Brain microvascular endothelial cell (primary cell): ENCODE data around the gene GNG7.

ENCODE experiments used
- DNase-seq: peaks from one replicate; pipeline ENCODE4 v3.0.0-alpha.2; 2020
- H3K27ac ChIP-seq: fragments of 250-450 bp; sonication (Bioruptor Pico); 2 replicates; pipeline ENCODE4 v1.5.1; 2020; ENCODE audit warnings: mild to moderate bottlenecking, moderate library complexity
- H3K27me3 ChIP-seq: fragments of 250-450 bp; sonication (Bioruptor Pico); replicated peaks from 2 replicates; pipeline ENCODE4 v1.5.1; 2020; ENCODE audit warnings: mild to moderate bottlenecking
- H3K36me3 ChIP-seq: fragments of 250-450 bp; sonication (Bioruptor Pico); replicated peaks from 2 replicates; pipeline ENCODE4 v1.5.1; 2020; ENCODE audit warnings: mild to moderate bottlenecking
- H3K4me3 ChIP-seq: 2 replicates; pipeline ENCODE4 v1.5.1; 2011; ENCODE audit warnings: low read depth, mild to moderate bottlenecking, control low read depth, low read length, moderate library complexity
- in situ Hi-C: cut with HindIII; loops from 2 replicates; pipeline ENCODE4 v1.10.0; 2017; ENCODE audit warnings: low sequenced_read_pairs, low pct_ligation_motif_present
- TF ChIP-seq, protein P1 (sequence below): IDR thresholded peaks from 2 replicates; pipeline ENCODE4 v1.5.1; 2011; ENCODE audit warnings: low read depth, mild to moderate bottlenecking, moderate library complexity, low read length, control low read depth, inconsistent platforms; ENCODE audit errors: missing control alignments

The GNG7 gene

DNA sequence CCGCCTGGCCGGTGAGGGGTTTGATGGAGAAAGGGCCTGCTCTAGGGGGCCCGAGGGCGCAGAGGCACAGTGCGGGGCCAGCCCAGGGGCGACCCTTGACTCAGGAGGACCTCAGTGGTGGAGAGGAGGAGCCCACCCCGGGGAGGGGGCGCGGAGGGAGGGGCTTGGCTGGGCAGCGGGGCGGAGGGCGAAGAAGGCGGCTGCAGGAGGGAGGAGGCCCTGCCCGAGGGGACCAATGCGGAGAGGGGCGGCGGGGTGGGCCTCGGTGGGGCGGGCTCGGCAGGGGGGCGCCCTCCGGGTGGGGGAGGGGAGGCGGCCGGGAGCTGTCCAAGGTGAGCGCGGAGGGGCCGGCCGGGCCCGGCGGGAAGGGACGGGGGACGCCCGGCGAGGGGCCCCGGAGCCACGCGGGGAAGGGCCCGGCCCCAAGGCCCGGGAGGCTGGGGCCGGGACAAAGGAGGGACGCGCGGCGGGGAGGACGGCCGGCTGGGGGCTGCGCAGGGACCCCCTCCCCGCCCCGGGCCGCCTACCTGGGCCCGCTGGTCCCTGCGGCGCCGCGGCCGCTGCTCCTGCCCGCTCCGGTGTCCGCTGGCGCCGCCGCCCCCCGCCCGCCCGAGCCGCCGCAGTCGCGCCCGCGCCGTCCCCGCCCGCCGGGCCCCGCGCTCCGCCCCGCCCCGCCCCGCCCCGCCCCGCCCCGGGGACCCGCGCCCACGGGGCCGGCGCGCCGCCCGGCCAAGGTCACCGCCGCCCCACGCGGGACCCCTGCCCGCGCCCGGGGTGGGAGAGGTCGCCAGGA lies 18.5 kb upstream of the GNG7 start, which contains the start of gene DIRAS1:
Gene DIRAS1, minus strand, starts transcription at position 596 of the 793 bp plus-strand sequence. CDS start 3,566 bp downstream, outside the sequence.
- H3K36me3 ChIP-seq: no peaks in the 10 kb centered on the region
- peak within 1 kb of the TSS; percentile 15 for H3K4me3 ChIP-seq
- H3K27ac ChIP-seq: no peak within 1 kb of the TSS
- in situ Hi-C loops: no loop called here
- H3K27me3 ChIP-seq: peaks cover 10% of the 10 kb centered on the region
- TF ChIP-seq, protein P1, sequence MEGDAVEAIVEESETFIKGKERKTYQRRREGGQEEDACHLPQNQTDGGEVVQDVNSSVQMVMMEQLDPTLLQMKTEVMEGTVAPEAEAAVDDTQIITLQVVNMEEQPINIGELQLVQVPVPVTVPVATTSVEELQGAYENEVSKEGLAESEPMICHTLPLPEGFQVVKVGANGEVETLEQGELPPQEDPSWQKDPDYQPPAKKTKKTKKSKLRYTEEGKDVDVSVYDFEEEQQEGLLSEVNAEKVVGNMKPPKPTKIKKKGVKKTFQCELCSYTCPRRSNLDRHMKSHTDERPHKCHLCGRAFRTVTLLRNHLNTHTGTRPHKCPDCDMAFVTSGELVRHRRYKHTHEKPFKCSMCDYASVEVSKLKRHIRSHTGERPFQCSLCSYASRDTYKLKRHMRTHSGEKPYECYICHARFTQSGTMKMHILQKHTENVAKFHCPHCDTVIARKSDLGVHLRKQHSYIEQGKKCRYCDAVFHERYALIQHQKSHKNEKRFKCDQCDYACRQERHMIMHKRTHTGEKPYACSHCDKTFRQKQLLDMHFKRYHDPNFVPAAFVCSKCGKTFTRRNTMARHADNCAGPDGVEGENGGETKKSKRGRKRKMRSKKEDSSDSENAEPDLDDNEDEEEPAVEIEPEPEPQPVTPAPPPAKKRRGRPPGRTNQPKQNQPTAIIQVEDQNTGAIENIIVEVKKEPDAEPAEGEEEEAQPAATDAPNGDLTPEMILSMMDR: no peak
- no peak for DNase-seq

DNA sequence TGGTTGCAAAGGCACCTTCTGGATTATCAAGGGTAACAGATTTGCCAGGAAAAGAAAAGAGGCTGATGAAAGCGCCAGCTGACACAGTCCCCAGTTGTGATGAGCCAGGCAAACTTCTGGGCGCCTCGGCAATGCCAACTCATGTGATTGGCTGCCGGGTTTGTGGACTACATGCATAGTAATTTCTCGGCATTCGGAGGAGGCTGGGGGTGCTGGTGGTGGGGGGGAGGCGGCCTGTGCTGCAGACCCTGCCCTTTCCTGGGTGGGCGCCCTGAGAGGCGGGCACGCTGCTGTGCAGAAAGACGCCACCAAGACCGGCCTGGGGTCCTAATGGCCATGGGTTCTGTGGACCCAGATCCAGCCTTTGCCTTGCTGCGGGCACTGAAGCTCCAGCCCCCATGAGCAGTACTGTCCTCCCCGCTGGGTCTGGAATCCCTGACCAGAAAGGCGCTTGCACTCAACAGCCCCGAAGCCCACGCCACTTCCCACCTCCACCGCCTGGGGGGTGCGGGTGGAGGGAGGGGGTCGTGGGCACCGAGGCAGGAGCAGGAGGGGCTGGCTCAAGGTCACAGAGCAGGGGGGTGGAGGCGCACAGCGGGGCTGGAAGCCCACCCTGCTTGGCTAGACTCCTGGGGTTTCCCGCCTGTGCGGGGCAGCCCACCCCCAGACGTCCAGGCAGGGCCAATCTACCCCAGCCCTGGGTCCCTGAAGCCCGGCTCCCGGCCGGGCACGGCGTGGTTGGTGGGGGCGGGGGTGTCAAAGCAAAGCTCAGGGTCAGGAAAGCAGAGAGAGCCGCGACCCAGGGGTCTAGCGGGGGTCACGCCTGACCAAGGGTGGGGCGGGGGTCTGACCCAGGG lies 17.7 kb upstream of the GNG7 start:
- Histone ChIP-seq H3K4me3 (peak overlapping the region; percentile 15), H3K27ac (no peak overlapping the region), H3K36me3 (no peaks in the 10 kb centered on the region), H3K27me3 (peaks cover 10% of the 10 kb centered on the region)
- in situ Hi-C loops: no loop called here
- DNase-seq: peak; percentile 5
- TF ChIP-seq, protein P1: peak; percentile 22

DNA sequence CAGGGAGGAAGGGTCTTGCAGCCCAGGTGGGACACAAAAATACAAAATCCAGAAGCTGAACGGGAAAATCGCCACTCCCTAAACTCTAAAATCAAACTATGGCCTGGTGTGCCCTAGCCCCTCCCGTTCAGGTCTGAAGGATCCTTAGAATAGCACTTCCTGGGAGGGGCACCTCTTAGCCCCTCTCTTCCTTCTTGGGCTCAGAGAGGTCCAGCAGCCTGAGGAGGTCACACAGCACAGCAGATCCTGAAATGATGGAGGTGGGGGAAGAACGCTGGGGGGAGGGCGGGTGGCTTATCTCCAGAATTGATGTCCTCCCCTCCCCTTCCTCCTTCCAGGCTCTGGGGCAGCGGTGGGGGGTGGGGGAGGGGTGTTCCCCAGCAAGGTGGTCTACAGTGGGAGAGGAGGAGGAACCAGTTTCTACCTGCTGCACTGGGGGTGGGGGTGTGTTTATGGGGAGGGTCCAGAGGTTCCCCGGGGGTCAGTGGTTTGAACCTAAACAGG lies 16.8 kb upstream of the GNG7 start:
- TF ChIP-seq, protein P1: no peak
- Histone ChIP-seq H3K27me3 (peaks cover 10% of the 10 kb centered on the region), H3K36me3 (no peaks in the 10 kb centered on the region), H3K4me3 (no peak overlapping the region), H3K27ac (no peak overlapping the region)
- in situ Hi-C loops: no loop called here
- DNase-seq: no peak

DNA sequence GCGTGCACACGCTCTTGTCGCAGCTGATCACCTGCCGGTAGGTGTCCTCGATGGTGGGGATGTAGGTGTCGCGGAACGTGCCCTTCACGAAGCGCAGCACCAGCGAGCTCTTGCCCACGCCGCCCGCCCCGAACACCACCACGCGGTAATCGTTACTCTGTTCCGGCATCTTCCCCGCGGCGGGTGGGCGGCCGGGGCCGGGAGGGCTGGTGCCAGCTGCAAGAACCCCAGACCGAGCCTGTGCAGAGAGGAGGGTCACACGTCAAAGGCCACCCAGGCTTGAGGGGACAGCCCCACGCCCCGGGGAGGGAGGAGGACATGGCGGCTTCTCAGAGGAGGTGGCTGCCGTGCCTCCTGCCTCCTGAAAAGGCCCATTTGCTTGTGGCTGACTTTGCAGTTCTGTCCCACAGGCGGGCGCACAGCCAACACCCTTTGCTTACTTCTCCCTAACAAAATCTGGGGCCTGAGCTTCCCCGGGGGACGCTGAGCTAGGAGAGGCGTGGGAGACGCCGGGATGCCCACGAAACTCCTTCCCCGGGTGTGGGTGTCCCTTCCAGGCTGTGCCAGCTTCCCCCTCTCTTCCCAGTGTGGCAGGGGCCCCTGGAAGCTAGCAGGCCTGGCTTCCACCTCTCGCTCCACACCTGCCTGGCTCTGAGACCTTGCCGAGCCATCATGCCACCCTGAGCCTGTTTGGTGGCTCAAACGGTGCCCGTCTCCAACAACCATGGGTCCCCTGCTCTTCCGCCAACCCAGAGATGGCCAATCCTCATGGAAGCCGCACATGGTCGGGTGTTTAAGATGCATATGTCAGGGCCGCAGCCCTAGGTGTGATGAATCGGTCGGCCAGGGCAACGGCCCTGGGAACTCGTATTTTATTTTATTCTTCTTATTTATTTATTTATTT lies 15.4 kb upstream of the GNG7 start:
- H3K27me3 ChIP-seq: peaks cover 10% of the 10 kb centered on the region

More for the DNA sequence above, 15.4 kb upstream of the GNG7 start:
- DNase-seq: no peak
- Histone ChIP-seq H3K36me3 (no peaks in the 10 kb centered on the region), H3K27ac (no peak overlapping the region), H3K4me3 (no peak overlapping the region)
- in situ Hi-C loops: no loop called here
- TF ChIP-seq, protein P1: no peak
